ENCODE measurements around the gene TMTC1.

Gene TMTC1

GRCh38 chr12:29717540-29718100, 66.1 kb downstream of the TMTC1 start:
- no peak for TF ChIP-seq CTCF (conservative IDR thresholded peaks at IDR 0.05; ENCODE audit: low read depth, low read length)
- no peak for DNase-seq (ENCODE audit: low read depth)
- no peak overlapping the region for H3K4me3 ChIP-seq (ENCODE audit: low read depth, low read length)

GRCh38 chr12:29714966-29715365, 68.8 kb downstream of the TMTC1 start:
- DNase-seq (ENCODE audit: low read depth) = no peak
- TF ChIP-seq CTCF (conservative IDR thresholded peaks at IDR 0.05; ENCODE audit: low read depth, low read length) = no peak
- no peak overlapping the region for H3K4me3 ChIP-seq (ENCODE audit: low read depth, low read length)

GRCh38 chr12:29713729-29714128, 70.0 kb downstream of the TMTC1 start:
- H3K4me3 ChIP-seq (ENCODE audit: low read depth, low read length) = no peak overlapping the region
- TF ChIP-seq CTCF (conservative IDR thresholded peaks at IDR 0.05; ENCODE audit: low read depth, low read length) = no peak
- DNase-seq (ENCODE audit: low read depth) = no peak

GRCh38 chr12:29711381-29711780, 72.4 kb downstream of the TMTC1 start:
- DNase-seq (ENCODE audit: low read depth) = no peak
- no peak overlapping the region for H3K4me3 ChIP-seq (ENCODE audit: low read depth, low read length)
- TF ChIP-seq CTCF (conservative IDR thresholded peaks at IDR 0.05; ENCODE audit: low read depth, low read length) = no peak

GRCh38 chr12:29710104-29710503, 73.6 kb downstream of the TMTC1 start:
- no peak for DNase-seq (ENCODE audit: low read depth)
- no peak for TF ChIP-seq CTCF (conservative IDR thresholded peaks at IDR 0.05; ENCODE audit: low read depth, low read length)
- H3K4me3 ChIP-seq (ENCODE audit: low read depth, low read length) = no peak overlapping the region

GRCh38 chr12:29709496-29710040, 74.2 kb downstream of the TMTC1 start:
- H3K4me3 ChIP-seq (ENCODE audit: low read depth, low read length) = no peak overlapping the region
- DNase-seq (ENCODE audit: low read depth) = no peak
- TF ChIP-seq CTCF (conservative IDR thresholded peaks at IDR 0.05; ENCODE audit: low read depth, low read length) = no peak

- TF ChIP-seq CTCF (conservative IDR thresholded peaks at IDR 0.05; ENCODE audit: low read depth, low read length) = no peak
- DNase-seq (ENCODE audit: low read depth) = peak; percentile 38
- H3K4me3 ChIP-seq (ENCODE audit: low read depth, low read length) = no peak overlapping the region
Measured at GRCh38 chr12:29709054-29709453, 74.7 kb downstream of the TMTC1 start.
